HG03354 (cell line): ENCODE data around the gene GRID1.

ENCODE experiments used
- ATAC-seq: cut with Tn5 transposase; IDR thresholded peaks from one replicate; pipeline ENCODE4 v1.9.1; 2021; ENCODE audit warnings: mild to moderate bottlenecking; ENCODE audit not compliant: unreplicated experiment, poor library complexity, severe bottlenecking

Gene GRID1

GRCh38 chr10:86168256-86168655, 198.3 kb downstream of the GRID1 start:
- no peak for ATAC-seq

- no peak for ATAC-seq
Observed at GRCh38 chr10:86167762-86168128, 198.8 kb downstream of the GRID1 start.

- ATAC-seq: no peak
Observed at GRCh38 chr10:86167121-86167761, 199.4 kb downstream of the GRID1 start.

GRCh38 chr10:86165666-86166065, 200.9 kb downstream of the GRID1 start:
- no peak for ATAC-seq

- ATAC-seq: no peak
Observed at GRCh38 chr10:86164960-86165630, 201.5 kb downstream of the GRID1 start.

- ATAC-seq: no peak
Observed at GRCh38 chr10:86164174-86164774, 202.3 kb downstream of the GRID1 start.

GRCh38 chr10:86163522-86164173, 202.9 kb downstream of the GRID1 start:
- ATAC-seq: no peak

GRCh38 chr10:86162696-86163400, 203.7 kb downstream of the GRID1 start:
- no peak for ATAC-seq

- no peak for ATAC-seq
Observed at GRCh38 chr10:86162036-86162435, 204.6 kb downstream of the GRID1 start.

- no peak for ATAC-seq
Observed at GRCh38 chr10:86160890-86161585, 205.6 kb downstream of the GRID1 start.

- no peak for ATAC-seq
Observed at GRCh38 chr10:86159797-86160196, 206.8 kb downstream of the GRID1 start.

GRCh38 chr10:86155054-86155921, 211.3 kb downstream of the GRID1 start:
- ATAC-seq: no peak

GRCh38 chr10:86153751-86154150, 212.8 kb downstream of the GRID1 start:
- ATAC-seq: no peak

- ATAC-seq: no peak
Observed at GRCh38 chr10:86152911-86153310, 213.7 kb downstream of the GRID1 start.

GRCh38 chr10:86152354-86152753, 214.2 kb downstream of the GRID1 start:
- ATAC-seq: no peak

GRCh38 chr10:86151613-86152012, 215.0 kb downstream of the GRID1 start:
- no peak for ATAC-seq

GRCh38 chr10:86149257-86149656, 217.3 kb downstream of the GRID1 start:
- ATAC-seq: no peak

GRCh38 chr10:86148117-86148516, 218.5 kb downstream of the GRID1 start:
- no peak for ATAC-seq

GRCh38 chr10:86144301-86144700, 222.3 kb downstream of the GRID1 start:
- ATAC-seq: no peak
